ENCODE measurements around the gene MAP4K1.
A peak's percentile ranks its signal among the peaks of the same experiment; 100 is the strongest.
"Not testable (repeated sequence)": the region's sequence is repeated elsewhere in the genome, so short reads cannot be mapped to it uniquely, and the experiment has no call there.

The MAP4K1 gene

DNA sequence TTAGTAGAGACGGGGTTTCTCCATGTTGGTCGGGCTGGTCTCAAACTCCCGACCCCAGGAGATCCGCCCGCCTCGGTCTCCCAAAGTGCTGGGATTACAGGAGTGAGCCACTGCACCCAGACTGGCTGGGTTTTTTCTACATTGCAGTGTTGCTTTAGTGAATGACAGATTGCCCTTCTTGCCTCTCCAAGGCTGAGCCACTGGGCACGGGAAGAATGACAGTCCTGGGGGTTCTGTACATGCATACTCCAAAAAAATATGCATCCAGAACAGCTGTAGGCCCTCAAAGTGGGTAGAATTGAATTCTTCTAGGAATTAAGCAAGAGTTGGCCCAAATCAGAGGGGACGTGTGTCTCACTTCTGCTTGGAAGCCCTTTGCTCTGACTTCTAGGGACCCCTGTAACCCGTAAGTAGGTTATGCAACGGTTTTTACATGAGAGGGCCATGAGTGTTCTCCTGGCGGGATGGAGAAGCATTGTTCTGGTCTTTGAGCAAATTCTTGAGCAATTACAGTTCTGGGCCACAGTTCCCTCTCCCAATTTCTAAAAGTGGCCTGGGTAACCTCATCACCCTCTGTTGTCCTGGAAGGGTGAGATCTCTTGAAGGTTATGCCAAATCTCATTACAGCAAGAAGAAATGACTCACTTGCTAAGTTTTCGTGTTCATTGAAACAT is 33.3 kb upstream of the MAP4K1 start:
- DNase-seq = no peak

DNA sequence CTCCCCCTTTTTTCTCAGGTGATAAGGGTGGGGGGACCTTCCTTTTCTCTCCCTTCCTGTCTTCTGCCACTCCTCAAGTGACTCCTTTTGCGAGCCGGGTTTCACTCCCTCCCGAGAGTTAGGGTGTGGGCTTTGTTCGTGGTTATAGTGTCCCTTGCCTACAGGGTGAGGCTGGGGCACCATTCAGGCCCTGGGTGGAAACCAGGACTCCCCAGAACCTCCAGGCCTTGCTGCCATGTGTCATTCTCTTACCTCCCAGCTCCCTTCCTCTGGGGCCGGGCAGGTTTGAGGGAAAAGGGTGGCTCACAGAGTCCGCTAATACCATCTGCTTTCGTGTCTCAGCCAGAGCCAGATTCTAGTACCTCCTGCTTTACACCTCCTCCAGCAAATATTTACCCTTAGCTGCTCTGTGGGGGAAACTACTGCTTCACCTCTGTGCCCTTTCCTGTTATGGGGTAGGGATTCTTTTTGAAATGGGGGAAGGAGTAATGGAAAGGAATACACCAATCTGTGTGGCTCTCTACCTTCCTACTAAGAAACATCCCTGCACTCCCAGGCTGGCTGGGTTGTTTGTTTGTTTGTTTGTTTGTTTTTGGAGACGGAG is 32.5 kb upstream of the MAP4K1 start:
- no peak for DNase-seq

DNA sequence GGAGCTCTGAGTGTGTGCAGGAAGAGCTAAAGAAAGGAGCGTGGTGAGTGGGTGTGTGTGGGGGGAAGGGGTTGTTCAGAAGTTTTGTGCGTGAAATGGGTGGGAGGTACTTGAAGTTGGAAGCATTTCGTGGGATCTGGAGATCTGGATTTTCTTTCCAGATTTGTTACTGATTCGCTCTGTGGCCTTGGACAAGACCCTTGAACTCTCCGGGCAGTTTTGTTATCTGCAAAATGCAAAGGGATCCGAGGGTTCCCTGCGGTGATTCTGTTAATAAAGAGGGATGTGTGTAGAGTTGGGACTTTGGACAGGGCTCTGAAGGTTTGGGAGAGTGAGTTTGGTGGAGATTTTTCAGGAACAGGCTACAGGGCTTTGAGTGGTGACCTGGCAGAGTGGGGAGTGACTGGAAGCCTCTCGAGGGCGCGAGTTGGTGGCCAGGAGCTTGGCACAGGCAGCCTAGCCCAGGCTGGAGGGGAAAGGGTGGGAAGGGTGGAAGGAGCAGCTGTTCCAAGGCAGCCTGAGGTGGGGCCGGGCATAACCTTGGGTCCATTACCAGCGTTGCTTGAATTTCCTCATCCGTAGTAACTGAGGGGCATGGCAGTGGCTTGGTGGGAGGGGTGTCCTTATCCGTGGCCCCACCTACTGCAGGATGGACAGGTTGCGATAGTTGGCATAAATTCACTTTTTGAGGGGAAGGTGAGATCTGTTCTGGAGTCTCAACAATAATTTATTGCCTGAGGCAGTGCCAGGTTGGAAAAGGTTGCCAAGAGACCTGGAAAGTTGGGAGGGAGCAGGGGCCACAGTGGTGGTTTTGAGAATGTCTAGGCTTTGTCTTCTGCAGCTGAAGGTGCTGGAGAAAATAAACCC is 31.8 kb upstream of the MAP4K1 start:
- DNase-seq = no peak

DNA sequence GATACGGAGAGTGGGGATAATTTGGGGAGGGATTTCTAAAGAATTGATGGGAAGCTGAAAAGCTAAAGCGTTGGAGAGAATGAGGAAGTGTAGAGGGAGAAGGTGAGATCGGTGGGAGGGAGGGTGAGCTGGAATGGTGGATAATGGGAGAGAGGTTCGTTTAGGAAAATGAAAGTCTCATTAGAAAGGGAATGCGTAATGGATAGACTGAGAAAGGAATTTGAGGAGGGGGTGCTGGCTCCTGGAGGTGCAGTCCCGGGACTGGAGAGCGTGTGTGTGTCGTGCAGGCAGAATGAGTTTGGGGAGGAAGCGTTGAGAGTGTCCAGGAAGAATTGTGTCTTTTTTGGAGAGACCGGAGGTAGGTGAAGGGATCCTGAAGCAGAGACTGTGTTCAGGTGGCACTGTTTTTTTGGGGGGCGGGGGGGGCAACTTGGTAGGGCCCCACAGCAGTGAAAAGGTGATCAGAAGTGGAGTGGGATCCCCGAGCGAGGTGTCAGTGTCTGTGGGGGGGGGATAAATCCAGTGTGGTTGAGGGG is 31.1 kb upstream of the MAP4K1 start:
- no peak for DNase-seq

DNA sequence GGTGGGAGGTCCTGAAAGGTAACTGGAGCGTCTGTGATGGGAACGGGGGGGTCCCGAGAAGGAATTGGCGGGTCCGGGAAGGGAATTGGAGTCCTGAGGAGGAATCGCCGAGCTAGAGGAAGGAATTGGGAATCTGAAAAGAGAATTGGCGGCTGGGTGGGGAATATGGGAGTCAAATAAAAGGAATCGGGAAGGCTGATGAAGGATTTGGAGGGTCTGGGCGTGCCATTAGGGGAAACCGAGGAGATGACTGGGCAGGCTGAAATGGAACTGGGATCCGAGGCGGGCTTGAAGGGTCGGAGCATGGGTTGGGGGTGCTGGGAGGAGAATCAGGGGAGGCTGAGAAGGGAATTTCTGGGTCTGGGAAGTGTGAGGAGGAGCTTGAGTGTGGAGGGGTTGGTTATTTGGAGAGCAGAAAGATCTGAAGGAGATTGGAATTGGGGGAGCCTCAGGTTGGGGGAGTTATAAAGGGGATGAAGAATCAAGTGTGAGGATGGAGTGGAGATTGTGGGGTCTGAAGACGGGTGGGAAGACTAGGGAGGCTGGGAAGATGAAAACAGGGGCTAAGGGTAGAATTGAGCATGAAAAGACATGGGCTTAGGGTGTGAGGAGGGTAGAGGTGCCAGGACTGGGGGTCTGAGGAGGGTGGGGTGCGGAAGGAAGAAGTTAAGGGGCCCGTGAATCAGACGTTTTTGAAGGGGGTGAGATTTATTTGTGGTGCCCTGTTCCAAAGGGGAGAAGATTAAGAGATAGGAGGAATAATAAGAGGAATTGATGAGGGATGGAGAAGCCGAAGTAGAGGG is 30.4 kb upstream of the MAP4K1 start:
- DNase-seq = no peak

DNA sequence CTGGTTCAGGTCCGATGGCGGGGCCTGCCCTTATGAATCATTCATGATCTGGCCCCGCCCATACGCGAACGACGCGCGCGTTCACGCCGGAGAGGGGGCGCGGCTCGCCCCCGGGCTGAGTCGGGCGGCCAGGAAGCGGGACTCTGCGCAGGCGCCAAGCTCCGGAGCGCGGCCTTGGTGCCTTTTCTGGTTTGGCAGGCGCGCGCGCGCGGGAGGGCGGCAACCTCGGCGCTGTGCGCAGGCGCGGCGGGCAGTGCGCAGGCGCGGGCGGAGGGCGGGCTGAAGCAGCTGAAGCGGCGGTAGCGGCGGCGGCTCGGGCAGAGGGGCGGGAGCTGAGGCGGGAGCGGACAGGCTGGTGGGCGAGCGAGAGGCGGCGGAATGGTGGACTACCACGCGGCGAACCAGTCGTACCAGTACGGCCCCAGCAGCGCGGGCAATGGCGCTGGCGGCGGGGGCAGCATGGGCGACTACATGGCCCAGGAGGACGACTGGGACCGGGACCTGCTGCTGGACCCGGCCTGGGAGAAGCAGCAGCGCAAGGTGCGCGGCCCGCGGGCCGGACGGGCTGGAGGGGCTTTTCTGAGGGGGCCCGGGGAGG is 29.7 kb upstream of the MAP4K1 start, which contains the start of gene ACTN4:
ACTN4 (plus strand) TSS at position 282 of the 598 bp plus-strand sequence; CDS start at position 379, 97 bp downstream.
- peak; percentile 97 for DNase-seq

DNA sequence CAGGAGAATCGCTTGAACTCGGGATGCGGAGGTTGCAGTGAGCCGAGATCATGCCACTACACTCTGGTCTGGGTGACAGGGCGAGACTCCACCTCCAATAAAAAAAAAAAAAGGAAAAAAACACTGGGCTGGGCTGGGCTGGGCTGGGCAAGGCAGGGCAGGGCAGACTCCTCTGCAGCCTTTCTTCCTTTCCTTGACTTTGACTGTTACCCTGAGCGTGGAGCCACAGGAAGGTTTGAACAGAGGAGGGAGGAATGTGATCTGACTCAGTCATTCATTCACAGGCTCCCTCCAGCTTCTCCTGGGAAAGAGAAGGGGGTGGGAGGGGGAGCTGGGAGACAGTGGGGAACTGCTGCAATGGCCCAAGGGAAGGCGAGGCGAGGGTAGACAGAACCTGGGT is 27.0 kb upstream of the MAP4K1 start:
- DNase-seq = no peak

DNA sequence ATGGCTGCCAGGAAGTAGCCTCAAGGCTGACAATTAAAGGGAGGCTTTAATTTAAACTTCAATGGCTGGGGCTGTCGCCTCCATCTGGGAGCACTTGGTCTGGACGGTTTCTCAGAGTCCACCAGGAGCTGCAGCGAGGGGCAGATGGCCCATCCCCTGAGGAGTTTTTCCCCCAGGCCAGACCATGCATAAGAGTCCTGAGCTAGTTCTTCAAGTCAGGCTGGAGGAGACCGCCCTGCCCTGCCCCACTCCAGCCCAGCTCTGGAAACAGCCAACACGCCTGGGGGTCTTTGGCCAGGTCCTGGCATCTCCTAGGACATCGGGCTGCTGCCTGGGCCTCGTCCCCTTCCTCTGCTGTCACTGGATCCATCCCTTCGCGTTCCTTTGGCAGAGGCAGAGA is 24.4 kb upstream of the MAP4K1 start:
- DNase-seq = no peak

DNA sequence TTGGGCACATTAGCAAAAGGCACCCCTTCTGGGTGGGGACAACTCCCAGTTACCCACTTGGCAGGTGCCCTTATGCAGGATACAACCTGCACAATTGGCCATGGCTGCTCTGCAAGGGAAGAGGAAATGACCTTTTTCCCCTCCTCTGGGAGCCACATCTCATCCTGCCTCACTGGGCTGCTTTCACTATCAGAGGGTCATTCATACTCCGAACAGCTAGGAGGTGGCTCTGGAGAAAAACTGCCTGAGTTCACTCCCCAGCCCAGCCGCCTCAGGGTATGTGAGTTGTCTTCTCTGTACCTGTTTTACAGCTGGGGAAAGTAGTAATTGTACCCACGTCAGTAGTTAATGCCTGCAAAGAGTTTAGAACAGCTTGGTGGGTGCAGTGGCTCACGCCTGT is 22.6 kb upstream of the MAP4K1 start:
- DNase-seq = no peak

DNA sequence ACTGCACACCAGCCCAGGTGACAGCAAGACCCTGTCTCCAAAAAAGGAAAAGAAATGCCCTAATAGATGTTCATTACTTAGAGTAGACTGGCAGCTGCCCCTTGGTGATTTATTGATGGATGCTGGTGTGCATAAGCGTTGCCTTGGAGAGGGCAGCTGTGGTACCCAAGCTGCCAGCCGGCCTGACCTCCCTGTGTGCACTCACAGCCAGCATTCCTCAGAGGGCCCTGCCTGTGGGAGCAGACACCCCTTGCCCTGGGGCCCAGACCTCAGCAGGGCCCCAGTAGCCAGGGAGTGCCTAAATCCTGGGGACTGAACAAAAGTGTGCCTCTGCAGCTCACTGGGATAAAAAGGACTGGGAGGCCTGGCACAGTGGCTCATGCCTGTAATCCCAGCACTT is 21.9 kb upstream of the MAP4K1 start:
- no peak for DNase-seq

DNA sequence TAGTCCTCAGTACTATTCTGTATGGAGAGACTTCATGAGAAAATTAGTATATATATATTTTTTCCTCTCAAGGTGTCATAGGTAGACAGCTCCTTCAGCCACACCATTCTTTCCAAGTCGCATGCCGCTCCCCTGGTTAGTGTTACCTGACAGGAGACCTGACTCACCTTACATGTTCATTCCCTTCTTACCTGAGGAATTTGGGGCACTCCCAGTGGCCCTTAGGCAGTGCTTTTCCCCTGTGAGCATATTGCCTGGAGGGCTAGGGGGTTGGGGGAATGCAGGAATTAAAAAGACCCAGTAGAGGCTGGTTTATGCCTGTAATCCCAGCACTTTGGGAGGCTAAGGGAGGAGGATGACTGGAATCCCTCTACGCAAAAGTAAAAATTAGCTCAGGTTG is 20.7 kb upstream of the MAP4K1 start:
- no peak for DNase-seq

DNA sequence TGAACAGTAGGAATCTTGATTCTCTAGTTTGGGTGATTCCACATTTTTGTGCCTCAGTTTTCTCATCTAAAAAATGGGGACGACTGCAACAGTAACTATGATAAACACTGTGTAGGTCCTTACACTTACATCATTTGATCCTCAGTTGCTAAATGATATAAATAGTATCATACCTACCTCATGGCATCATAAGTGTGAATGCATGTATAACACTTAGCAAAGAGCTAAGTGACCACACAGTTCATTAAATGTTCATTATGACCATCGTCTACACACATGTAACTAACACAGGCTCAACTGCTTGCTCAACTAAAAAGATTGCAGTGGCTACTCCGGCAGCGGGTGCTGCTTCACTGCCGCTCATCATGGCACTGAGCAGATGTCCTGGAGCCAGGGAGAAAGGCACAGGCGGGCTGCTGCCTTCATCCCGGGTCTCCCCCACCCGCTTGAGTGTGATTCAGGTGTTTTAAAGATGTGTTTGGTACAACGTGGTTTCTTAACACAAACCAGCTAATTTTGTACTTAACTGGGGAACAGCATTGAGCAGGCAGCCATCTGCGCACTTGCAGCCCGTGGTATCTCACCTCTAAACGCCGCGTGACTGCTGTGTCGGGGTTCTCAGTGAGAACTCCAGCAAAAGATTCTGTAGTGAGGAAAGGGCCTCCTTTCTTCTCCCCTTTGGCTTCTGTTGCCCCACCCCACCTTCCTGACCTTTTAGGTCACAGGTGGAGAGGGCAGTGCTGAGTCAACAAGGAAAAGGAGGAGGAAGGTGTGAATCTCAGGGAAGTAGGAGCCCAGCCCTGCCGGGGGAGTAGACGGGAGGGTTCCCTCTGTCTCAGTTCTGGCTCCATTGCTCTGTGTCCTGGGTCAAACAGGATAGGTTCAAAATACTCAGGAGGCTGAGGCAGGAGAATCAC is 18.0 kb upstream of the MAP4K1 start:
- DNase-seq = no peak

DNA sequence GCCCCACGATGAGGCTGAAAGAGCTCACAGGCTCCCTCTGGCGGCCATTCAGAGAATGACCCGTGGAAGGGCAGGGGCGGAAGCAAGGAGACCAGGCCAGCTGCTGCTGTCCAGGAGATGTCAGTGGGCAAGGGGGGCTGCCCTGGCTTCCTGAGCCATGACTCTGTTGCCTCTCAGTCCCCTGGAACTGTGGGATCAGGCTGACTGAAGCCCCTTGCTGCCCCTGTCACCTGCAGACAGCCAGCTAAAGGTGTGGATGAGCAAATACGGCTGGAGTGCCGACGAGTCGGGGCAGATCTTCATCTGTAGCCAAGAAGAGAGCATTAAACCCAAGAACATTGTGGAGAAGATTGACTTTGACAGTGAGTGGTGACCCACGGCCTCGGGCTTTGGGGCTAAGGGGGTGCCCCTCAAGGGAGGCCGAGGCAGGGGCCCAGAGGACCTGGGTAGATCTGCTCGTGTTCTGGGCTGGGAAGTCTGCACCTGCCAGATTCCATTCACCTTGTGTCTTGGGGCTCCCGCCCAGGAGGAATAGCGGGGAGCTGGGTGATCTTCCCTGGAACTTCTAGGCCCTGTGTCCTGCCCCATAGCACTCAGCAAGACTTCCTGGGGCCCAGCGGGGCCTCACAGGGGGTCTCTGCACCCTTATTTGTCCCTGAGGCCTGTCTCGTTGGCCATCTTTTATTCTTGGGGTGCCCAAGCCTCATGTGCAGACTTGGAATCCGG is 17.2 kb upstream of the MAP4K1 start:
- peak; percentile 61 for DNase-seq

DNA sequence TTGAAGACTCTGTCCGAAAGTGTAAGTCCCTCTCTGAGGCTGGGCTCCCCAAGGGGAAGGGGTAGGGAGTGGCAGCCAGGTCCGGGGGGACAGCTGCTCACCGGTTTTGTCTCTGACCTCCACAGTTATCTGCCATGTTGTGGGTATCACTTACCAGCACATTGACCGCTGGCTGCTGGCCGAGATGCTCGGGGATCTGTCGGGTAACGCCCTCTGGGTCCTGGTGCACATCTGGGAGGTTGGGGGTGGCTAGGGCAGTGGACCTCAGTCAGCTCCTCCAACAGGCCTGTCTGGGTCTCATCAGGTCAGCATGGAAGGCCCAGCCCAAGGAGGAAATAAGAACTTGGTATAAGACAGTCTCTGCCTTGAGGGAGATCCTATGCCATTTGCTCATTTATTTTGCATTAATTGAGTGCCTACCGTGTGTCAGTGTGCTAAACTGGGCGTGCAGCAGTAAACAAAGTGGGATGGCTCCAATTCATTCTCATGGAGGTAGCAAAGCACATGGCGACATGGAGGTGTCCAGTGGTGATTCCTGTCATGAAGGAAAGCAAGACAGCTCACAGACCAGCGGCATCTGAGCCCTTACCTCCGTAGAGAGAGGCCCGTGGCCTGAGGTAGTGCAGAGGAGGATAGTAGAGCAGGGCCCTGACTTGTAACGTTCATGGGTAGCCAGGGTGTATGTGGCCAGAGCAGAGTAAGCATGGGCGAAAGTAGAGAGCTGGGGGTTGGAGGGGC is 14.9 kb upstream of the MAP4K1 start:
- DNase-seq = no peak

DNA sequence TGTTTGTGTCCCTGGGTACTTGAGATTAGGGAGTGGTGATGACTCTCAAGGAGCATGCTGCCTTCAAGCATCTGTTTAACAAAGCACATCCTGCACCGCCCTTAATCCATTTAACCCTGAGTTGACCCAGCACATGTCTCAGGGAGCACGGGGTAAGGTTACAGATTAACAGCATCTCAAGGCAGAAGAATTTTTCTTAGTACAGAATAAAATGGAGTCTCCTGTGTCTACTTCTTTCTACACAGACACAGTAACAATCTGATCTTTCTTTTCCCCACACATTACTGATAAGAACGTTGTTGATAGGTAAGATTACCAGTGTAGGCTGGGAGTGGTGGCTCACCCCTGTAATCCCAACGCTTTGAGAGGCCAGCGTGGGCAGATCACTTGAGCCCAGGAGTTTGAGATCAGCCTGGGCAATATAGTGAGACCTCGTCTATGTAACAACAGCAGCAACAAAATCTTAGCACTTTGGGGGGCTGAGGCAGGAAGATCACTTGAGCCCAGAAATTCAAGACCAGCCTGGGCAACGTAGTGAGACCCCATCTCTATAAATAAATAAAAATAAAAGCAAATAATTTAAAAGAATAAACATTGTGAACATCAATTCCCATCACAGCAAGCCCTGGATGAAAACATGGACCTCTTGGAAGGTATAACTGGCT is 14.2 kb upstream of the MAP4K1 start:
- not testable (repeated sequence) for DNase-seq

DNA sequence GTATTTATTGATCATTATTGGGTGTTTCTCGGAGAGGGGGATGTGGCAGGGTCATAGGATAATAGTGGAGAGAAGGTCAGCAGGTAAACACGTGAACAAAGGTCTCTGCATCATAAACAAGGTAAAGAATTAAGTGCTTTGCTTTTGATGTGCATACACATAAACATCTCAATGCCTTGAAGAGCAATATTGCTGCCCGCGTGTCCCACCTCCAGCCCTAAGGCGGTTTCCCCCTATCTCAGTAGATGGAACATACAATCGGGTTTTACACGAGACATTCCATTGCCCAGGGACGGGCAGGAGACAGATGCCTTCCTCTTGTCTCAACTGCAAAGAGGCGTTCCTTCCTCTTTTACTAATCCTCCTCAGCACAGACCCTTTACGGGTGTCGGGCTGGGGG is 13.5 kb upstream of the MAP4K1 start:
- DNase-seq = not testable (repeated sequence)

DNA sequence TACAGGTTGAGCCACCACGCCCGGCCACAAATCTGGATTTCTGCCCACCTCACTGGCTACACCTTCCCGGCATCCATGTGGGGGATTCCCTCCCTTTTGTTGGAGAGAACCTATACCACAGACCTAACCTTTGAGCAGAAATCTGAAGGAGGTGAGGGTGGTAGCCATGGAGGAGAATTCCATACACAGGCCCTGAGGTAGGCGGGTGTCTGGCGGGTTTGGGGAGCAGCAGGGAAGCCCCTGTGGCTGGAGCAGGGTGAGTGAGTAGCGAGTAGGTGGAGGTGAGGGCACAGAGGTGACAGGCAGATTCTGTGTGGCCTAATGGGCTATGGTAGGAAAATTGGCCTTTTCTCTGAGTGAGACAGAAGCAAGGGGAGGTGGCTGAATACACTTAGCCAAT is 11.8 kb upstream of the MAP4K1 start:
- DNase-seq = no peak

DNA sequence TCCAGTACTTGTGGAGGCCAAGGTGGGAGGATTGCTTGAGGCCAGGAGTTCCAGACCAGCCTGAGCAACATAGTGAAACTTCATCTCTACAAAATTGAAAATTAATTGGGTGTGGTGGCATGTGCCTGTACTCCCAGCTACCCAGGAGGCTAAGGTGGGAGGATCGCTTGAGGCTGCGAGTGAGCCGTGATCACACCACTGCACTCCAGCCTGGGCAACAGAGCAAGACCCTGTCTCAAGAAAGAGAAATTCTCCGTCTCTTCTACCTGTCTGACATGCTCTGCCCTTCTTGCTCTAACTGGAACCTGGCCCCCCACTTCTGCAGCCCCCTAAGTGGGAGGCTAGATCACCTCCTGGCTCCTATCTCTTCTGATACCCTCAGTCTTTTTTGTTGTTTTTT is 8.6 kb upstream of the MAP4K1 start:
- no peak for DNase-seq

DNA sequence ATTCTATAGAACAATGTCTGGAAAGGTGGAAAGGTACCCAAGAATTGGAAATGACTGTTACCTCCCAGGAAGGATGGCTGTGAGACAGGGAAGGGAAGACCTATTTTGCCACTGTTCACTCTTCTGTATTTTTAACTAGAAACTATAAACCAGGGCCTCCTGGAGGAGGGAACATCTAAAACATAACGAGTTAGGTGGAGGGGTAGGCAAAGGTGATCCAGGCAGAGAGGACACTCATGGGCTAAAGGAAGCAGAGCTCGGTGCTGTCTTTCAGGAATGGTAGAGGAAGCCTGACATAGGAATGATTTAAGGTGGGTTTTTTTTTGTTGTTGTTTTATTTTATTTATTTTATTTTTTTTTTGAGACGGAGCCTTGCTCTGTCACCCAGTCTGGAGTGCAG is 7.1 kb upstream of the MAP4K1 start:
- no peak for DNase-seq

All from NCI-H510A treated with DMSO at 0.1 percent for 48 hours (cell line).